GM12875 (cell line): Measurements from ENCODE around the gene PLA2G15.
"Not testable (repeated sequence)": the region's sequence is repeated elsewhere in the genome, so short reads cannot be mapped to it uniquely, and the experiment has no call there.

Experiments used
- H3K4me3 ChIP-seq: one replicate; pipeline ENCODE4 v1.5.1; 2011; ENCODE audit warnings: low read depth, low read length, control low read depth
- TF ChIP-seq, protein P1 (sequence below): IDR thresholded peaks from 2 replicates; pipeline ENCODE4 v1.5.1; 2011; ENCODE audit warnings: low read depth, mild to moderate bottlenecking, control low read depth, inconsistent platforms, low read length, moderate library complexity, borderline replicate concordance; ENCODE audit not compliant: insufficient read depth

Gene PLA2G15

DNA sequence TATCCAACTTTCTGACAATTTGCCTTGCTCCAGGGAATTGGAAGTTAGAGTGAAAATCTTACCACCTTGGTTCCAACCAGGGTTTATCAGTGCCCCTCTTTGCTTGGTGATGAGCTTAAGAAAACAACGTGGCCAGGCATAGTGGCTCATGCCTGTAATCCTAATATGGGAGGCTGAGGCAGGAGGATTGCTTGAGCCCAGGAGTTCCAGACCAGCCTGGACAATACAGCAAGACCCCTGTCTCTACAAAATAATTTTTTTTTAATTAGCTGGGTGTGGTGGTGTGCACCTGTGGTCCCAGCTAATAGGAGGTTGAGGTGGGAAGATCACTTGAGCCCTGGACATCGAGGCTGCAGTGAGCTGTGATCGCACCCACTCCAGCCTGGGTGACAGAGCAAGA lies 40.5 kb downstream of the PLA2G15 start:
- no peak overlapping the region for H3K4me3 ChIP-seq
- TF ChIP-seq, protein P1, sequence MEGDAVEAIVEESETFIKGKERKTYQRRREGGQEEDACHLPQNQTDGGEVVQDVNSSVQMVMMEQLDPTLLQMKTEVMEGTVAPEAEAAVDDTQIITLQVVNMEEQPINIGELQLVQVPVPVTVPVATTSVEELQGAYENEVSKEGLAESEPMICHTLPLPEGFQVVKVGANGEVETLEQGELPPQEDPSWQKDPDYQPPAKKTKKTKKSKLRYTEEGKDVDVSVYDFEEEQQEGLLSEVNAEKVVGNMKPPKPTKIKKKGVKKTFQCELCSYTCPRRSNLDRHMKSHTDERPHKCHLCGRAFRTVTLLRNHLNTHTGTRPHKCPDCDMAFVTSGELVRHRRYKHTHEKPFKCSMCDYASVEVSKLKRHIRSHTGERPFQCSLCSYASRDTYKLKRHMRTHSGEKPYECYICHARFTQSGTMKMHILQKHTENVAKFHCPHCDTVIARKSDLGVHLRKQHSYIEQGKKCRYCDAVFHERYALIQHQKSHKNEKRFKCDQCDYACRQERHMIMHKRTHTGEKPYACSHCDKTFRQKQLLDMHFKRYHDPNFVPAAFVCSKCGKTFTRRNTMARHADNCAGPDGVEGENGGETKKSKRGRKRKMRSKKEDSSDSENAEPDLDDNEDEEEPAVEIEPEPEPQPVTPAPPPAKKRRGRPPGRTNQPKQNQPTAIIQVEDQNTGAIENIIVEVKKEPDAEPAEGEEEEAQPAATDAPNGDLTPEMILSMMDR: no peak

DNA sequence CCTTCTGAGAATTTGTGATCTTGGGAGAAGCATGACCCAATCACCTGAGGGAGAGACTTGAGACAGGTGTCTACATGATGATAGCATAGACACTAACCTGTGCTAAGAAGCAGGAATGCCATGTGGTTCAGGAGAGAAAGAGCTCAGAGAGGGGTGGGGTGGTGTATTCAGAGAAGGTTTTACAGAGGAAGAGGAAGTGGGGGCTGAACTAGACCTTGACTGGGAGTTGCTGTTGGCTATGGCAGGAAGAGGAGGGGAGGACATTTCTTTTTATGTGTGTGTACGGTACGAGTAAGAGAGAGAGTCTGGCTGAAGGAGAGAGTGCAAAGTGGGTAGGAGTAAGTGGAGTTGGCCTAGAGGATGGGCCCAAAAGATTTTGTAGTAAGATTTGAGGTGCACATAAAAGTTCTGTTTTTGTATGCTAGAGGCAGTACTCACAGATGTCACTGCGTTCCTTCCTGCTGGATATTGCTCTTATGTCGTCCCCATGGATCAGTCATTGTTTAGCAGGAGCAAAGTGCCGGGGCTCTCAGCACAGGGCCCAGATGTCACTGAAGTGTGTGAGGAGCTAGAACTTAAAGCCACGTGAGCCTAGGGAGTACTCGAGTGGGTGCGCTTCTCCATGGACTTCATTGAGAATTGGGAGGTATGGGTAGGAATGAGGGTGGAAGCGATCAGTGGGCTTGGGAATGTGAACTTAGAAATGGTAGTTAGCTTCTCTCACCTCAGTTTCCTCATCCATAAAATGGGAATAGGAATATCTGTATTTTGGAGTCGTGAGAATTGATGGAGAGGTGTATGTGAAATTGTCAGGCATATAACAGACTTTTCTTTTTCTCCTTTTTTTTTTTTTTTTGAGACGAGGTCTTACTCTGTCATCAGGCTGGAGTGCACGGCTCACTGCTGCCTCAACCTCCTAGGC lies 41.2 kb downstream of the PLA2G15 start:
- TF ChIP-seq, protein P1: no peak
- H3K4me3 ChIP-seq: peak overlapping the region; percentile 6

DNA sequence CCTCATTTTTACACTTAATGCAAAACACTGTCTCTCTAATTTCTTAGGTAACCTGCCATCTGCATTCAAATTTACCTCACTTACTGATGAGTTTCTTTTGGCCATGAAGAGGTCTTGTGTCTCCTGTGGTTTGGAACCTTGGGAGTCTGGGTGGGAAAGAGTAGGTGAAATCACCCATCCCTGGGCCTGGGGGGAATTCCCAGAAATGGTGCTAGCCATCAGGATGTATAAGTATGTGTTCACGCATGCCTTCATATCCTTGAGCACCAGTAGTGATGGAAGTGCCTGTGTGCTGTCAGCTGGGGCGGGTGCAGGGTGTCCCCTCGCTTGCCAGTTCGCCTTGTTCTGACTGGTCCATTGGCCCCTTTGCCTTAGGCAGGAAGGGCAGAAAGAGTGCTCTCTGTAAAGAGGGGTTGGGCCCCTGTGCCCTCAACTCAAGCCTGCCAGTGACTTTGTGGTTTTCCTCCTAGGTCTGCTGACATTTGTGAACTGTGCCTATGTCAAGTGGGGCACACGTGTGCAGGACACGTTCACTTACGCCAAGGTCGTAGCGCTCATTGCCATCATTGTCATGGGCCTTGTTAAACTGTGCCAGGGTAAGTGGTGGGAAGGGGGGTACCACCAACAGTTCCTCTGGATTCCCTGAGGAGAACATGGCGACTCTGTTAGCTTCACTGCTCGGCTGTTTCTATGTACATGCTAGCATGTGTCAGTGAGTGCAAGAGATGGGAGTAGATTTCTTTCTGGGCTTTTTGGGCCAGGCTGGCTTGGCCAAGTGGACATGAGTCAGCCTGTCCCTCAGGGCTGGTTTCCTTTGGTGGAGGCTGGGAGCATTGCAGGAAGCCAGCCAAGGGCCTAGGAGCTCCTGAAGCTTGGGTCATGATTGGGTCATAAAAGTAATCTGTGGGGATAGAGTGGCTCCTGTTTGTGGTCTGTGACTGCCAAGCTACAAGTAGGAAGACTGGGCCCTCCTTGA lies 42.4 kb downstream of the PLA2G15 start:
- TF ChIP-seq, protein P1: no peak
- no peak overlapping the region for H3K4me3 ChIP-seq

DNA sequence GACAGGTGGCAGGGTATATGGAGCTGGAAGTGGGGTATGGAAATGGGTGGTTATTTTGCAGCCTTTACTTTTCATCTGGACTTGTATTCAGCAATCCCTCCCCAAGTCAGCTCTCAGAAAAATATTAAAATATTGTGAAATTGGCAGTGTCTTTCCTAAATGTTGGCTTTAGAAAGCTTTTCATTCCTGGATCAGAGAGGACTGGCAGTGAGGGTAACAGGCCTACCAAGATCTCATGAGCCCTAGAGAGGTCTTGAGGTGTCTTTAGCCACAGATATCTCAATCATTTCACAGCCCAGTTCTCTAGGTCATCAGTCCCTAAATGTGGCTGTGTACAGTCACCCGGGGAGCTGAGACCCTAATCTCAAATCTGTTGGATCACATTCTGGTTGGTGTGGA lies 43.1 kb downstream of the PLA2G15 start:
- TF ChIP-seq, protein P1: no peak
- no peak overlapping the region for H3K4me3 ChIP-seq

DNA sequence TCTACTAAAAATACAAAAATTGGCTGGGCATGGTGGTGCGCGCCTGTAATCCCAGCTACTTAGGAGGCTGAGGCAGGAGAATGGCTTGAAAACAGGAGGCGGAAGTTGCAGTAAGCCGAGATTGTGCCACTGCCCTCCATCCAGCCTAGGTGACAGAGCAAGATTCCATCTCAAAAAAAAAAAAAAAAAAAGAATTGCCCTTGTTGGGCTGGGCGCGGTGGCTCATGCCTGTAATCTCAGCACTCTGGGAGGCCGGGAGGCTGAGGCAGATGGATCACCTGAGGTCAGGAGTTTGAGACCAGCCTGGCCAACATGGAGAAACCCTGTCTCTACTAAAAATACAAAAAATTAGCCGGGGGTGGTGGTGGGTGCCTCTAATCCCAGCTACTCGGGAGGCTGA lies 43.6 kb downstream of the PLA2G15 start:
- H3K4me3 ChIP-seq: not testable (repeated sequence)

DNA sequence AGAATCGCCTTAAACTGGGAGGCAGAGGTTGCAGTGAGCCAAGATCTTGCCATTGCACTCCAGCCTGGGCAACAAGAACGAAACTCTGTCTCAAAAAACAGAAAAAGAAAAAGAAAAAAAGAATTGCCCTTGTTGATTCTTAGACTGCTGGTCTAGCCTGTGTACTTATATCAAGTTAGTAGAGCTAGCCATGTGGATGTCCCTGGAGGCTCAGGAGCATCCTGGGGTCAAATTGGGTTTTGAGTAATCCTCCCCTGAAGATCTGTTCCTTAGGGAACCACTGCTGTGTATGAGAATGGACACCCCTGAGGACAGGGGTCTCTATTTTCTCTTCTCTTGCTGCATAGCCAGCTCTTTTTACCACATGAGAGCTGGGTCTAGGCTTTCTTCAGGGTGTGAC lies 44.0 kb downstream of the PLA2G15 start:
- H3K4me3 ChIP-seq: no peak overlapping the region

More for the DNA sequence above, 44.0 kb downstream of the PLA2G15 start:
- TF ChIP-seq, protein P1: no peak
